GM21423 (cell line): ENCODE data around the gene TNNC1.

Experiments
- ATAC-seq: cut with Tn5 transposase; IDR thresholded peaks from one replicate; pipeline ENCODE4 v1.9.1; 2021; ENCODE audit warnings: mild to moderate bottlenecking, moderate library complexity; ENCODE audit not compliant: unreplicated experiment

The TNNC1 gene

DNA sequence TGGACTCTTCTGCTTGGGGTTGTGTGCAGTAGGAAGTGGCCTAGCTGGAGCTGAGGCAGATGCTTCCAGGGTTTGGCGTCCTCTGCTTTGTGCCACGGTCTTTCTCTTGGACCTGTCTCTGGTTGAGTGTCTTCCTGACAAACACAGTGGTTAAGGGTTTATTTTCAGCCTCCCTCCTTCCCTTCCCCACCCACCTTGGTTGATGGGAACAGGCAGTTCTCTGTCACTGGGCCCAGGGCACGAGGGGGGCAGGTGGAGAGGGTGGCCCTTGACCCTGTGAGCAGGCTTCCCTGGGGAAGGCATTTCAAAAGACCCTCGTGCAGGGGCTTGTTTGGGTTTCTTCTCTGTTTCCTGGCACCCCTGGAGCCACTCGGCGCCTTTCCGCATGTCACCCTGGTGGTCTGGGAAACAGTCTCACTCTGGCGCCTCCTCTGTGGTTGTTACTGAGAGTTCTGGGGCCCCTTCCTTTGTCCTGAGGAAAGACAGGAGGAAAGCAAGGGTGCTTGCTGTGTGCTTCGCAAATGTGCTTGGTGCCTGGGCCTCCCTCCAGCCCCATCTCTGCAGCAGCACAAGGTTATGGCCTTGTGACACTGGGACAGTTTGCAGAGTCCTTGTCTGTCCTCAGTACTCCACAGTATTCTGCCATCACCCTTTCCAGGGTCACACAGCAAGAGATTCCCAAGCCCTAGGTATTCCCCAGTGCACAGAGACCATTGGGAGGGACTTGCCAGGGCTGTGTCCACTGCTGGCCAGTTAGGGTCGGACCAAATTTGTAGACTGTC lies 31.0 kb upstream of the TNNC1 start:
- ATAC-seq, result no peak

DNA sequence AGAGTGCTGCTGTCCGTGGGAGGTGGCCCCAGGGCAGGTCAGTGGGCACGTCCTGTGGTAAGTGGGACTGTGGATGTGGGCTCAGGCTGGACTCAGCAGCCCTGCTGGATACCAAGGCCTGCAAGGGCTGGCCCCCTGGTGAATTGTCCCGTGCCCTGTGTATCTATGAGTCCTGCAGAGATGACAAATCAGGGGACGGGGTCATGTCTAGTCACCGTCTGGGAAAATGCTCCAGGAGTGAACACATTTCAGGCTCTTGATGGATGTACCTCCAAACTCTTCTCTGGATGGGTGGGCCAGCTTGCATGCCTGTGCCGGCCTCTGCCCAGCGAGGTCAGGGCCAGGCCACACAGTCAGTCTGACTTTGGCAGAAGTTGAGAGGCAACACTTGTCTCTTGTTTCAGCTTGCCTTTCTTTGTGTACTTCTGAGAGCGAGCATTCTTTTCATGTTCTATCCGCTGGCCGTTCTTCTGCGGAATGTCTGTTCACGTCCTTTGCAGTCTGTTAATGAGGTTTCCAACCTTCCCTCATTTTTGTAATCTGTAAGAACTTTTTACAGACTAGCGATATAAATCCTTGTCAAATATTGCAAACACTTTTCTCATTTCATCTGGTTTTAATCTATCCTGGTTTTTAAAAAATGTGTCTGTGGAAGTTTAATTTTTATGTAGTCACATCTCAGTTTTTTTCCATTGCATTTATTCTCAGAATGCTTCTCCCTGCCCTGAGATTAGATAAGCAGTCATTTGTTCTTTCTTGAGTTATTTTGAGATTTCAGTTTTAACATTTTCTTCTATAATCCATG lies 29.9 kb upstream of the TNNC1 start:
- ATAC-seq, result no peak

DNA sequence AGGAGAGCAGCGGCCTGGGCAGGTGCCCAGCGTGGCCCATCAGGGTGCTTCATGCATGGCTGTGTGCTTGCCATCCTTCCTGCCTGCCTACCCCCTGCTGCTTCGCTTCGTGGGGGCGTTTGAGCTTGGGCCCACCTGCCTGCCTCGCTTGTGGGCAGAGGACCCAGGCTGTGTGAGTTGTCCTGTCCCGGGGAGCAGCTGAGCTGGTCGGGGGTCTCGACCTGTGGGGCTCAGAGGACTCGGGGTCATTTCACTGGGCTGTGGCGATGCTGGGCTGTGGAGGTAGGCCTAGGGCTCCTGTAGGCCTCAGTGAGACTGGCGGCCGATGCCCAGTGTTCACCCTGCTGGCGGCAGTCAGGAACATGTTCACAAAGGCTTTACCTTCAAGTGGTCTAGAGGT lies 29.2 kb upstream of the TNNC1 start:
- no peak for ATAC-seq

DNA sequence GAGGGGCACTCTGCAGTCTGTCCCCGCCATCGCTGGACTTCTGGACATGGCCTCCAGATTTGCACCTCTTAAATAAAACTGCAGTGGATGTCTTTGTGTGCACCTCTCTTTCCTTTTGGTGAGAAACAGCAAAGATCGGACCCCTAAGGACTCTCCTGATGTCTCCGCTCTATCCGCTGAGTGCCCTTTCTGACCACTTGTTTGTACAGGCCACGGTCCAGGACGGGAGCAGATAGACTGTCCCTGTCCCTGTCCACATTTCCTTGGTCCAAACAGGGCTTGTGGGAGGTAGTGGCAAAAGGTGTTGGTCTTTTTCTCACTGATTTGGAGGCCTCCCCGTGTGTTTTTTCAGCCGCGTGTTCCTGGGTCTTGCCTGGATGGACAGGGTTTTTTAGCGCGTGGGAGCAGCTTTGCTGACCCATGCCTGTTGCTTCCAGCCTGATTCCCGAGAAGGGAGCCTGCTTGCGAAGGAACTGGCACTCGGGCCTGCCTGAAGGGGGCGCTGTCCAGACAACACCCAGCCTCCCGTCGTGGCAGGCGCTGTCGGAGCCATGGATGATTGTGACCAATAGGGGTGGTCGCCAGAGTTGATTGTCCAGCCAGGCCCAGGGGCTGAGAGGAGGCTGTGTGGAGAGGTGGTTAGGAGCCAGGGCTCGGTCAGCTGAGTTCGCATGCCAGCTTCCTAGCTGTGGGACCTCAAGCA lies 28.1 kb upstream of the TNNC1 start:
- ATAC-seq, result no peak

DNA sequence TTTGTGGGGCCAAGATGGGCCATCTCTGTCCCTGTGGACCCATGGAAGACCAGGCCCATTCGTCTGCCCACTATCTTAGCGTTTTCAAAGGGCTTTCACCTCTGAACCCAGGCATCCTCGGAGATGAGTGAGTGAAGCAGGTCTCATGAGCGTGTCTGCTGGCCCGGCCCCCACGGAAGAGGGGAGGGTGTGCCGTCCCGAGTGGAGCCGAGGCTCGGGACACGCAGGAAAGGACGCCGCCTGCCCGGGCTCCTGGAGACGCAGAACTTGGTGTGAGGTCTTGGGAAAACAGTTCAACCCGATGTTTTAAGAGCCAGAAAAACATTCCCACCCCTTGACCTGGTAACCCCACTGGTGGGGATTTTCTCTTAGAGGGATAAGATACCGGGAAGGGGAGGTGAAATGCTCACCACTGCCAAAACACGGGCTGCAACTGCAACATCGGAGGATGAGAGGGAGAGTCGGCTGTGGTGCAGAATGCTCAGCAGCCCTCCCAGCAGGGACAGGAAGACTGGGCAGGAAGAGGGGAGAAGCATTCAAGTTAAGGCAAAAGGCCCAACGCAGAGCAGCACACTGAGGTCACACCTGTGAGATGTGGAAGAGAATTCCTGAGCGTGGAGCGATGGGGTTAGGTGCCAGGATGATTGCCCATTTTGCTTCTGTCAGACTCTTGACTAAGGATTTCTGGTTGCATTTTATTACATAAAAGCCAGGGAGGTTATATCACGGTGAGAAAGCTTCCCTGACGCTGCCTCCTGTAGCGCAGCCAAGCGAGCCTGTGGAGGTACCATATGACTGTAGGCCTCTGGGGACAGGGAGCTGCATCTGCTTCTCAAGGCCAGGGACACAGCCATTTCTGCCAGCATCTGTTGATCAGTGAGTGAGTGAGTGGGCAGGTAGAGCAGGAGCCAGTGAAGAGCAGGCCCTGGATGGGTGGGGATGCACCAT lies 27.2 kb upstream of the TNNC1 start:
- no peak for ATAC-seq

DNA sequence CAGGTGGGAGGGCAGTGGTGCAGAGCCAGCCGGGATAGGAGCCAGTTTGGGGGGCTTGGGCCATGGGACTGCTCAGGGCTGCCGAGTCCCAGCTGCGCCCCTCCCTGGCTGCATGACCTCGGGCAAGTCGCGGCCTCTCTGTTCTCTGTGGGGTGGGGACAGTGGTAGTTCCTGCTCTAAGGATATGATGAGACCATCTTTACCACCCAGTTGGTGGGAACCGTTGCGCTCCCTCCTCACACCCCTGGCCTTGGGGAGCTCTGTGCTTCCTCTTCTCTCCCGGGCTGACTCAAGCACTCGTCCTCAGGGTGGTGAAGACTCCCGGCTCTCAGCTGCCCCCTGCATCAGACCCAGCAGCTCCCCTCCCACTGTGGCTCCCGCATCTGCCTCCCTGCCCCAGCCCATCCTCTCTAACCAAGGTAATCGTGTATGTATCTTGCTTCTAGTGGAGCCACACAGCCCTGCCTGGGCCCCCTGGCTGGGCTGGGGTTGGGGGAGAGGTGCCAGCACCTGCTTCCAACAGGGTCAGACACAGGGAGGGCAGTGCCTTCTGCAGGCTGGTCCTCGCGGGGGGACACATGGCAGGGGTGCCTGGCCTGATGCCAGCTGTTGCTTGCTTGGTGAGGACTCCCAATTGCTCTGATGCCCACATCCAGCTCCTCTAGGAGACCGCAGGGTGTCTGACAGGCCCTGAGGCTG lies 26.2 kb upstream of the TNNC1 start:
- no peak for ATAC-seq

DNA sequence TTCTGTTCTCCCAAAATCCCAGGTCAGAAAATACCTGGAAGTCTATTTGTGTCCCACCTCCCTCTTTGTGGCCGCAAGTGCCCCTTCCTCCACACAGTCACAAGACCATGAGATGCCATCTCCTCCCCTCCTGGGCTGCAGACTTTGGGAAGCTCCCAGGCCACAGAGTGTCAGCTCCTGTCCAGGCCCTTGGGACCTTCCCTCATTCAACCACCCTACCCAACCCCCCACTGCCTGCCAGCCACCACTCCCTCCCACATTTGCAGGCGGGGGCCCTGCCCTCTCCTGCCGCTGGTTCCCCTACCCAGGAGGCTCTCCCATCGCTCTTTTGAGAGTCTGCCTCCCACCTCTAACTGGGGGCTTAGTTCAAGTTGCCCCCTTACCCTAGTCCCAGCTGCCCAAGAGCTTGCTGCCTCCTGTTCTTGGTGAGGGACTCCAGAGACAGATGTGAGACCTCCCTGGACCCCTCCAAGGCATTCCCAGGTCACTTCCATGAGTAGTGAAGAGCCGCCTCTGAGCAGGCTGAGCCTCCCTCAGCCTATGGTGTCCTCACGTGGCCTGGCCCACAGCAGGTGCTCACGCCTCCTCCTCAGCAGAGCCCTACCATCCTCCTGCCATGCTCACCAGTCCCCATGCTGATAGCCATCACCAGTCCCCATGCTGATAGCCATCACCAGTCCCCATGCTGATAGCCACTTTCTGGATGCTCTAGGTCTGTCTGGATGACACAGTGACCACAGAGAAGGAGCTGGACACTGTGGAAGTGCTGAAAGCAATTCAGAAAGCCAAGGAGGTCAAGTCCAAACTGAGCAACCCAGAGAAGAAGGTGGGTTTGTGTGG lies 25.4 kb upstream of the TNNC1 start:
- ATAC-seq, result no peak

DNA sequence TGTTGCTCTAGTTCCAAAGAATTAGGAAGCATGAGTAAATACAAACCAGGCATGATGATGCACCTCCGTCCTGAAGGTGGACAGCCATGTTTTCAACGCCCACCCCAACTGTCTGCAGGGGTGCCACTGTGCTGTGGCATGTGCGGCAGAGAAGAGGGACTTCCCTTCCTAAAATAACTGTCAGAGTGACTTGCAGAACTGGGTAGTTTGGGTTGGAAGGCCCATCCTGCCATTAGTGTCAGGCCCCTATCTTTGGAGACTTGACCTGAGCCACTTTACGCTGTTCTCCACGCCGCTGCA lies 23.9 kb upstream of the TNNC1 start:
- ATAC-seq, result no peak

DNA sequence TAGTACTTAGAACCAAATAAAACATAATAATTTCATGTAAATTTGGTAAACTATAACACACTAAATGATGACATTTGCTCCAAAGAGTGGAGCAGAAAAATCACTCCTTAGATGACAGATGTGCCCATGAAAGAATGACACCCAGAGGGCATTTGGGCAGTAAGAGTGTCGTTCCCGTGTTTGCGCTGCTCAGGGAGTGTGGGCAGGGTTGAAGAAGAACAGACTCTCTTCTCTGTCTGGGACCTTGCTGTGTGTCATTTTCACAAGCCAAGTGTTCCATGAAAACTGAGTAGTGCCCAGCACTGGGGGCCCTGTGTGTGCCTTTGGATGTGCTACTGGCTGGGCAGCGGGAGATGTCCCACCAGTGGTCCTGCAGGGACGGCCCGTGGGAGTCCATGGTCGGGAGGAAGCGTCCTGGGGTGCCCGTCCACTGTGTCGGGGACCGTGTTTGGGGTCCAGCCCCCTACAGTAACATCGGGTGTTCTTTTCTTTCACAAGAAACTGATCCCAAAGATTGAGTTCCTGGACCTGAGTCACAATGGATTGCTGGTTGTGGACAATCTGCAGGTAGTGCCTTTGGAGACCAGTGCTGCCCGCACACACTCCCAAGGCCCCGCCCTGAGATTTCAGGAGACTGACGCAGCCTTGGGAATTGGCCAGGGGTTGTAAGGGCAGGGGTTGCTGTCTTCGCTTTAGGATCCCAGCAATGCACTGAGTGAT lies 23.4 kb upstream of the TNNC1 start:
- no peak for ATAC-seq

DNA sequence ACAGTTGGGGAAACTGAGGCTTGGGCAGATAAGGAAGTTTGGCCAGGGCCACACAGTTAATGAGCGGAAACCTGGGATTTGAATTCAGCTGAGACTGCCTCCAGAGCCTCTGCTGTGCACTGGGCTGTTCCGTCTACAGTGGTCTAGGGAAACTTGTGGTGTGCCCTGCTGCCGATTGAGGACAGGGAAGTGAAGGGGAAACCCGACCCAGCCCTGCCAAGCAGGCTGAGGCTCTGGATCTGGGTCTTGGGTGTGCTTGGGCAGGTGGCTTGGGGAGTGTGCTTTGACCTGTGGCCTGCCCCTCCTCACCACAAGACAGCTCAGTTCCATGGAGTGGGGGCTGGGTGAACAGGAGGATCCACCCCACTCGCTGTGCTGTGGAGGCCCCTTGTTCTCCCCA lies 19.2 kb upstream of the TNNC1 start:
- no peak for ATAC-seq

DNA sequence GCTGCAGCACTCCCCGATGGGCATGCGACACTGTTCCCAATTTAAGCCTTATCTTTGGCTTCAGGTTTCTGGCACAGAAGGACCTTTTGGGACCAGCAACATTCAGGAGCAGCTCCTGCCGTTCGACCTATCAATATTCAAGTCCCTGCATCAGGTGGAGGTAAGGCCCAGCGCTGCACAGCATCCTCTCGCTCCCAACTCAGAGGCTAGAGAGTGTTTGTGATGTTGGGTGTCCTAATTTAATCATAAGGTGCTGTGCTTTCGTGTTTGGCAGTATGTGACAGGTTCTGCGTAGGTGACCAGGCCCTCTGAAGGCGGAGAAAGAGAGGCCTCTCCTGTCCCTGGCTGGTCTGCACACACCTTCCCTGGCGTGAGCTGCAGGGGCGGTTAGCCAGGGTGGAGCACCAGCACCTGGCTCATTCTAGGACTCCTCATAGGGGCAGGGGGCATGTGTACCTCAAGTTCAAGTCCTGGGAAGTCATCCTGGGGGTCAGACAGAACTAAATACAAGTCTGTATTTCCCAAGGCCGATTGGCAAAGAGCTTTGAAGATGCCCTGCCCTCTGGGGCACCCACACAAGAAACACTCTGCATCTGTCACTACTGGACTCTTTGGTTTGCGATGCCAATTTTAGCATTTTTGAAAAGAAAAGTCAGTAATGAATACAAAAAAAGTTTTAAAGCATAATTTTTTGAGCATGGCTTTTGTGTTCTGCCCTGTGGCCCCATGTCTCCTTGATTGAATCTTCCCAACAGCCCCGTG lies 18.6 kb upstream of the TNNC1 start:
- no peak for ATAC-seq

DNA sequence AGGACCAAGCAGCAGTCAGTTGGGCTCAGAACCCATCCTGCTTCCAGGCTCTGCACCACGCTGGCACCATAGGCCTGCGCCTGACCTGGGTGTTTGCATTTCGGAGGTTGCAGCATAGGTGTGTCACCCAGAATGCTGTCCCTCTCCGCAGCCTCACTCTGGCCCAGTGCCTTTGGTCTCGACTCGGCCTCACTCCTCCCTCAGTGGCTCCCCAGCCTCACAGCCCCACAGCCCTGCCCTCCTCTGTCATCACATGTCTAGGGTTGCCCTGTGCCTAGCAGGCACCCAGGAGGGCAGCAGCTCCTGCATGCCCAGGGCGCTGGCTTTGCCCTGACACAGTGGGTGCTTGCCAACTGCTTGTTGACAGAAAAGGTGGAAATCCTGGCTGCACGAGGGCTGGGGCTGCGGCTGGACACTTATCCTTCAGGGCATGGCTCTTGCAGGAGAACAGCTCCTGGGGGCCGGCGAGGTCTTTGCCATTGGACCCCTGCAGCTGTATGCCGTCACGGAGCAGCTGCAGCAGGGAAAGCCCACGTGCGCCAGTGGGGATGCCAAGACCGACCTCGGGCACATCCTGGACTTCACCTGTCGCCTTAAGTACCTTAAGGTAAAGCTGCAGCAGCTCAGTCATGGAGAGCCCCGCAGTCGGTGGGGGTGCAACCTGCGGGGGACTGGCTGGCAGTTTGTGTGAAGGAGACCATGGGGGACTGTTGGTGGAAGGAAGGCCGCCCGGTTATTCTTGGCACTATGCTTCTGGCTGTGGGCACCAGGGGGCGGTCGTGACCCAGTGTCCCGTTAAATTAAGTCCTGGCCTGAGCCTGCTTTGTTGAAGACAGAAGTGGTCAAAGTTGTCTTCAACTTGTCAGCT lies 17.8 kb upstream of the TNNC1 start:
- ATAC-seq, result no peak

DNA sequence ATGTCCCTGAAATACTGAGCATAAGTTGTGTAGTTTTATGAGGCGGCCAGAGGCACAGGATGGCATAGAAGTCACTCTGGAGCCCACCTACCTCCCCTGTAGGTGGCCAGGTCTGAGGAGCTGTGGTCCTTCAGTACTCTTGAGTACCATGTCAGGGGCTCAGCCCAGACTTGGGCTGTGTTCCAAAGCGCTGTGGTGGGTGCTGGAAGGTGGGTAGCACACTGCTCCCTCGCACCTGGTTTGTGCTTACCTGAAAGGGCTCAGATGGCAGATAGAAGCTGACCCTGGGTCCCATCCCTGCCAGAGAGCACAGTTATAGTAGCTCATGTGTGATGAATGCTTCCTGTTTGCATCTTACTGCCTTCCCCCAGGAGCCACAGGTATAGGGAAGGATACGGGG lies 17.1 kb upstream of the TNNC1 start:
- no peak for ATAC-seq

DNA sequence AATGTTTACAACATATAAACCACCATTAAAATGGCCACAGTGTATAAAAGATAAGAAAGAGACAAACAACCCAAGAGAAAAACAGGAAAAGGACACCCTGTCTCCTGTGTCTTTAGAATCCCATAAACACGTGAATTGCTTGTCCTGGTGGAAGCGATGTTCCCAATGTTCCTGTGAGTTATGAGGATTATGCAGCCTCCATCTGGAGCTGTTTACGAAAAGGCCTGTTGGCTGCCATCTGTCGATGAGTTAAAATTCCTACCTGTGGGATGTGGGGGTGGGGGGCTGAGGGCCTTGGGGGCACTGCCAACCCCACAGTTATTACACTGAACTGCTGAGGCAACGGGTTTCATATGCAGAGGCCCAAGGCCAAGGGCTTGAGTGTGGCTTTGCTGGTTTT lies 15.2 kb upstream of the TNNC1 start:
- ATAC-seq, result no peak

DNA sequence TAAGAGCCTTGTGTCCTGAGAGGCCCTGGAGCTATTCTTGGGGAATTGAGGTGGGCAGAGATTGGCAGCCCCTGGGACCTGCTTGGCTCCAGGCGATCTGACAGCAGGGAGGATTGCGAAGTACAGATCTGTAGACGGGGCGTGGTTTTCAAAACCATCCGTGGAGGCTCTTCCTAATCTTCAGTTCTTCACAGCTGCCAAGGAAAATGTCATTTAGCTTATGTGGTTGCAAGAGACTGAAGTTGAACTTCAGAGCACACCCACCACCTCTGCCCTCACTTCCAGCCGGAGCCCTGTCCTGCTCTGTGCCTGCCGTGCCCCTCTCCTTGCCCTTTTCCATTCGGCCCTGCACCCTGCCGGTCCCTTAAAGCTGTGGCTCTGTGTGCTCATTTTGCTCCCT lies 14.5 kb upstream of the TNNC1 start:
- no peak for ATAC-seq

DNA sequence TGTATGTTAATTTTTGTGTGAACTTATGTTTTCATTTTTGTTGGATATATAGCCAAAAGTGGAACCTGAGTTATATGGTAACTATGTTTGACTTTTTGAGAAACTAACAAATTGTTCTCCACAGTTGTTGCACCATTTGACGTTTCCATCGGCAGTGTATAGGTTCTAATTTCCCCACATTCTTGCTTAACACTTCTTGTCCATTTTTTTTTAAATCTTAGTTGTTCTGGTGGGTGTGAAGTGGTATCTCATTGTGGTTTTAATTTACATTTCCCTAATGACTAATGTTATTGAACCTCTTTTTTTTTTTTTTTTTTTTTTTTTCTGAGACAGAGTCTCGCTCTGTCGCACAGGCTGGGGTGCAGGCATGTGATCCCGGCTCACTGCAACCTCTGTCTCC lies 9.6 kb upstream of the TNNC1 start:
- no peak for ATAC-seq

DNA sequence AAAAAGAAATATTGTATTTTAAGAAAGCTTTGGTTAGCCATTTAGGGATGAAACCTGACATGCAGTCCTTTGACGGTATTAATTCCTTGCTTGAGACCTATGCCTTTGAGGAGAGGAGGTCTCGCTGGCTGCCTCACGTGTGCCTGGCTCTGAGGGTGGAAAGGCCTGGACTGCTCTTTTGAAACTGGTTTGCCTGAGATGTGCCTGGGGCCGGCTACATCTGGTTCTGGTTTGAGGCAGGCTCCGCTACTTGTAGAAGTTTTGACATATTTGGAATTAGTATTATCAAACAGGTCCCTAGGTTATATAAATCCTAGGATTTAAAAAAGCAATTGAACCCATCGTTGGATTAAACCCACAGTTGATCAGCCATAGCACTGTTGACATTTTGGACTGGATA lies 8.0 kb upstream of the TNNC1 start:
- no peak for ATAC-seq
